Ishikawa (cell line): ENCODE measurements around the gene MLH1.

ENCODE experiments used
- CEBPB ChIP-seq: IDR thresholded peaks from 2 replicates; pipeline ENCODE4 v1.6.1; 2012
- MAX ChIP-seq: IDR thresholded peaks from 2 replicates; pipeline ENCODE4 v1.6.1; 2012
- TEAD4 ChIP-seq: IDR thresholded peaks from 2 replicates; pipeline ENCODE4 v1.6.1; 2012
- ZBTB7A ChIP-seq: IDR thresholded peaks from 2 replicates; pipeline ENCODE4 v1.6.1; 2012; ENCODE audit warnings: low read depth

GRCh38 chr3:36991147-36991546 is 2.2 kb upstream of the MLH1 start:
- no peak for TF ChIP-seq MAX
- no peak for TF ChIP-seq ZBTB7A
- TF ChIP-seq TEAD4, result no peak
- no peak for TF ChIP-seq CEBPB
